HG03571 (cell line): Measurements from ENCODE around the gene MEGF11.

Experiments used
- ATAC-seq: cut with Tn5 transposase; IDR thresholded peaks from one replicate; pipeline ENCODE4 v1.9.1; 2021; ENCODE audit not compliant: unreplicated experiment

Gene MEGF11

GRCh38 chr15:66240240-66240794, 13.2 kb downstream of the MEGF11 start:
- ATAC-seq = no peak

- ATAC-seq = no peak
These were observed 14.0 kb downstream of the MEGF11 start for GRCh38 chr15:66239514-66239913.

- ATAC-seq = no peak
These were observed 15.2 kb downstream of the MEGF11 start for GRCh38 chr15:66238318-66238717.

GRCh38 chr15:66237513-66238235, 15.9 kb downstream of the MEGF11 start:
- no peak for ATAC-seq

- no peak for ATAC-seq
These were observed 16.7 kb downstream of the MEGF11 start for GRCh38 chr15:66236806-66237375.

GRCh38 chr15:66235866-66236265, 17.7 kb downstream of the MEGF11 start:
- ATAC-seq = no peak

GRCh38 chr15:66234798-66235197, 18.8 kb downstream of the MEGF11 start:
- ATAC-seq = no peak

- ATAC-seq = no peak
These were observed 19.8 kb downstream of the MEGF11 start for GRCh38 chr15:66233487-66234415.

GRCh38 chr15:66232267-66232625, 21.3 kb downstream of the MEGF11 start:
- ATAC-seq = no peak

GRCh38 chr15:66231394-66232266, 21.9 kb downstream of the MEGF11 start:
- ATAC-seq = no peak

GRCh38 chr15:66229790-66230465, 23.6 kb downstream of the MEGF11 start:
- ATAC-seq = no peak

GRCh38 chr15:66228807-66229735, 24.5 kb downstream of the MEGF11 start:
- ATAC-seq = no peak

- no peak for ATAC-seq
These were observed 26.8 kb downstream of the MEGF11 start for GRCh38 chr15:66226736-66227135.

GRCh38 chr15:66225656-66226274, 27.8 kb downstream of the MEGF11 start:
- no peak for ATAC-seq

GRCh38 chr15:66224946-66225345, 28.6 kb downstream of the MEGF11 start:
- no peak for ATAC-seq

GRCh38 chr15:66222273-66223198, 31.0 kb downstream of the MEGF11 start:
- ATAC-seq = no peak

- no peak for ATAC-seq
These were observed 32.4 kb downstream of the MEGF11 start for GRCh38 chr15:66221126-66221525.
